Lower leg skin (tissue), 4 donors: ENCODE measurements around the gene TMEM89. TPM values are rescaled to one million over a fixed set of nuclear protein-coding genes. Genes with fewer than 3 reads are reported as not detected.

Experiments
- DNase-seq, 2 donors: peaks; one replicate each; pipeline ENCODE4 v3.0.0-alpha.2; 2019; ENCODE audit warnings: low spot score in 2 of 2
- H3K4me3 ChIP-seq: fragments of 200-600 bp; sonication (generic); 2 replicates; pipeline ENCODE4 v1.5.1; 2017; ENCODE audit warnings: mild to moderate bottlenecking, low read depth; ENCODE audit not compliant: poor library complexity, severe bottlenecking
- POLR2A ChIP-seq, 2 donors: fragments of 450-650 bp; IDR thresholded peaks; one replicate each; pipeline ENCODE4 v1.6.1; 2016 to 2017; ENCODE audit warnings: antibody characterized with exemption in 2 of 2, mild to moderate bottlenecking in 1 of 2, moderate library complexity in 1 of 2
- WGBS, 2 donors: methylation state at CpG; one replicate each; pipeline ENCODE4 v1.1.5; 2018; 5-methylcytosine and 5-hydroxymethylcytosine counted together
- intact Hi-C: fragments of 100-400 bp; cut with DNase I; formaldehyde crosslinking; loops from one replicate; pipeline ENCODE4 v1.15.0; 2023; ENCODE audit warnings: low total_unique reads
- total RNA-seq, 4 donors: library from RNA; depleted of rRNA; stranded (reverse); fragments of >200 nt; gene quantifications; one replicate each; pipeline ENCODE4 v1.1.0, GENCODE V29; 2016
- TF ChIP-seq, protein P1 (sequence below), 3 donors: fragments of 450-650 bp; IDR thresholded peaks; one replicate each; pipeline ENCODE4 v1.5.1; 2016; ENCODE audit warnings: antibody characterized with exemption in 3 of 3, mild to moderate bottlenecking in 3 of 3, moderate library complexity in 2 of 3

Gene TMEM89
- total RNA-seq, 4 donors from 2014 or later = not detected

DNA sequence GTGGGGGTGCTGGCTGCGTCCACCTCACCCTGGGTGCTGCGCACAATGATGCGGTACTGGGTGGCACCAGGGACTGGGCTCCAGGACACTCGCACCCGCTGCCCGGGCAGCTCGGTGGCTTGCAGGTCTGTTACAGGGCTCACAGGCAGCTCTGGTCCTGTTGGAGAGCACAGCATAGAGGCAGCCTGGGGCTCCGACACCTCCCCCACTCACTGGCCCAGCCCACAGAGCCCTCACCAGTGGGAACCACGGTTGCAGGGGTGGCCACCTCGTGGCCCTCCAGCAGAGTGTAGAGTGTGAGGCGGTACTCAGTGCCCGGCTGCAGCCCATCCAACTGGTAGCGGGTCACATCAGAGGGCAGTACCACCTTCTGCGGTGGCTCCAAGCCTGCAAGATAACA, 30.1 kb downstream of the TMEM89 start:
- no peak for DNase-seq
- intact Hi-C loops = no loop called here
- no peak overlapping the region for H3K4me3 ChIP-seq
- TF ChIP-seq POLR2A (IDR thresholded peaks at IDR 0.05) = no peak
- TF ChIP-seq, protein P1, sequence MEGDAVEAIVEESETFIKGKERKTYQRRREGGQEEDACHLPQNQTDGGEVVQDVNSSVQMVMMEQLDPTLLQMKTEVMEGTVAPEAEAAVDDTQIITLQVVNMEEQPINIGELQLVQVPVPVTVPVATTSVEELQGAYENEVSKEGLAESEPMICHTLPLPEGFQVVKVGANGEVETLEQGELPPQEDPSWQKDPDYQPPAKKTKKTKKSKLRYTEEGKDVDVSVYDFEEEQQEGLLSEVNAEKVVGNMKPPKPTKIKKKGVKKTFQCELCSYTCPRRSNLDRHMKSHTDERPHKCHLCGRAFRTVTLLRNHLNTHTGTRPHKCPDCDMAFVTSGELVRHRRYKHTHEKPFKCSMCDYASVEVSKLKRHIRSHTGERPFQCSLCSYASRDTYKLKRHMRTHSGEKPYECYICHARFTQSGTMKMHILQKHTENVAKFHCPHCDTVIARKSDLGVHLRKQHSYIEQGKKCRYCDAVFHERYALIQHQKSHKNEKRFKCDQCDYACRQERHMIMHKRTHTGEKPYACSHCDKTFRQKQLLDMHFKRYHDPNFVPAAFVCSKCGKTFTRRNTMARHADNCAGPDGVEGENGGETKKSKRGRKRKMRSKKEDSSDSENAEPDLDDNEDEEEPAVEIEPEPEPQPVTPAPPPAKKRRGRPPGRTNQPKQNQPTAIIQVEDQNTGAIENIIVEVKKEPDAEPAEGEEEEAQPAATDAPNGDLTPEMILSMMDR (IDR thresholded peaks at IDR 0.05) = no peak
- 65 to 69% methylated on average over 10 to 13 of the region's 14 CpGs for WGBS, 2 donors

DNA sequence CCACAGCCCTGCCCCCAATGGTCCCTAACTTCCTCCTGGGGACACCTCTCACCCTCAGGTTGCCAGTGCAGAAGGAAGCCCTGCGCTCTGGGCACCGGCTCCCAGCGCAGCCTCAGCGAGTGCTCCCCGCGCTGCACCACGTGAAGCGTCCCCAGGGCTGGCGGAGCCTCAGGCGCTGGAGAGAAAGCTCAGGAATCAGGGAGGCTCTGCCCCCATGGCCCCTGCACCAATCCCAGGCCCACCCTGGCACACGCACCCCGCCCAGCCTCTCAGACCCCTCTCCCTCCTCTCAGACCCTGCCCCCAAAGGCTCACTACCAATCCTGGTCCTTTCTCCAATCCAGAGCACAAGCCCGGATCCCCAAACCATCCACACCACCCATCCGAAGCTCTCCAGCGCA, 33.3 kb downstream of the TMEM89 start:
- TF ChIP-seq, protein P1 (IDR thresholded peaks at IDR 0.05) = no peak
- TF ChIP-seq POLR2A (IDR thresholded peaks at IDR 0.05) = no peak
- DNase-seq = no peak
- no peak overlapping the region for H3K4me3 ChIP-seq
- 77% methylated on average over 13 to 15 of the region's 15 CpGs for WGBS, 2 donors
- intact Hi-C loops = no loop called here

GRCh38 chr3:48587686-48588085, 33.9 kb downstream of the TMEM89 start:
- TF ChIP-seq, protein P1 (IDR thresholded peaks at IDR 0.05) = no peak
- TF ChIP-seq POLR2A (IDR thresholded peaks at IDR 0.05) = no peak
- H3K4me3 ChIP-seq = no peak overlapping the region
- intact Hi-C loops = no loop called here
- DNase-seq = no peak
- 77 to 79% methylated on average over 8 to 11 of the region's 11 CpGs for WGBS, 2 donors

DNA sequence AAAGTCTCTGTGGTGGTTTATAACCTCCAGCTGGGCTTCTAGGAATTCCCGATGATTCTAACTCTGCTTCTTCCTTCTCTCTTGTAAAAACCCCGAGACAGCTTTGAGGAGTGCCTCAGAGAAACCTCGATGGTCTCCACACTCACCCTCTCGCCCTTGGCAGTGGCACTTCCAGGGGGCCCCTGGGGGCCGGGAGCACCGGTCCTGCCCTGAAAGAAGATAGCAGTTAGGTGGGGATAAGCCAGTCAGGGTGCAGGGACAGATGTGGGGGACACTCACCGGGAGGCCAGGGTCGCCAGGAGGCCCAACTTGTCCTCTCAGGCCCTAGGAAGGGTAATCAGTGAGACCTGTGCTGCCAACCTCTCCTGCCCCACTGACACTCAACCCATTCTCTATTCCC, 36.2 kb downstream of the TMEM89 start:
- intact Hi-C loops = no loop called here
- H3K4me3 ChIP-seq = no peak overlapping the region
- 87 to 91% methylated on average over 8 of the region's 8 CpGs for WGBS, 2 donors
- no peak for TF ChIP-seq POLR2A (IDR thresholded peaks at IDR 0.05)
- TF ChIP-seq, protein P1 (IDR thresholded peaks at IDR 0.05) = no peak
- no peak for DNase-seq

DNA sequence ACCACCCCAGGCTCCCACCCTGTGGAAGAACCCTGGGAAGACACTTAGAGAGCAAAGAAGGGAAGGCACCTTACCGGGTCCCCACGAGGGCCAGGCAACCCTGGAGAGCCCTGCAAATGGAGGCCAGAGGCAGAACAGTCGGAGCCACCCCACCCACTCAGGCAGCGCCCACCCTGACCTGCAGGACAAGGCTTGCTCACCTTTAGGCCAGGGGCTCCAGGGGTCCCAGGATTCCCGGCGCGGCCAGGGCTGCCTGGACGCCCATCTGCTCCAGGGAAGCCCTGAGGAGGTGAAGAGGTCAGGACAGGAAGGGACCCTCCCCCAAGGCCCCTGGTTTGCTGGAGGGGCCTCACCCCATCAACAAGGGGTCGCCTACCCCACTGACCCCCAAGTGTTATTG, 36.7 kb downstream of the TMEM89 start:
- TF ChIP-seq POLR2A (IDR thresholded peaks at IDR 0.05) = no peak
- TF ChIP-seq, protein P1 (IDR thresholded peaks at IDR 0.05) = no peak
- intact Hi-C loops = no loop called here
- DNase-seq = no peak
- H3K4me3 ChIP-seq = no peak overlapping the region
- 85 to 90% methylated on average over 9 of the region's 9 CpGs for WGBS, 2 donors
